OCI-LY3 (cell line): Measurements from ENCODE around the gene MLXIPL.

Experiments
- H2AFZ ChIP-seq: fragments of 200-600, 300-600 bp; shearing (Covaris generic); 2 replicates; pipeline ENCODE4 v1.6.0; 2014; ENCODE audit warnings: antibody characterized with exemption, low read depth, low read length
- H3K27ac ChIP-seq: fragments of 200-600, 300-600 bp; sonication (generic); 2 replicates; pipeline ENCODE4 v1.5.1; 2014; ENCODE audit warnings: mild to moderate bottlenecking, low read length, moderate library complexity, mixed read lengths
- H3K27me3 ChIP-seq: fragments of 200-600, 300-600 bp; sonication (generic); 2 replicates; pipeline ENCODE4 v1.6.1; 2014; ENCODE audit warnings: low read depth, low read length, mixed read lengths
- H3K36me3 ChIP-seq: fragments of 200-600, 300-600 bp; sonication (generic); replicated peaks from 2 replicates; pipeline ENCODE3; 2014; ENCODE audit warnings: low read depth, low read length, mixed read lengths
- H3K4me1 ChIP-seq: fragments of 300-600, 200-600 bp; sonication (generic); 2 replicates; pipeline ENCODE4 v1.6.1; 2014; ENCODE audit warnings: low read length, mixed read lengths
- H3K4me2 ChIP-seq: fragments of 200-600, 300-600 bp; sonication (generic); 2 replicates; pipeline ENCODE4 v1.6.1; 2014; ENCODE audit warnings: low read length, mixed read lengths
- H3K4me3 ChIP-seq: fragments of 300-600, 200-600 bp; sonication (generic); 2 replicates; pipeline ENCODE4 v1.5.1; 2014; ENCODE audit warnings: antibody characterized with exemption, mild to moderate bottlenecking, low read length, moderate library complexity
- H3K79me2 ChIP-seq: fragments of 300-600, 200-600 bp; shearing (Covaris generic); 2 replicates; pipeline ENCODE4 v1.6.1; 2014; ENCODE audit warnings: mild to moderate bottlenecking, low read length, mixed read lengths
- H3K9ac ChIP-seq: fragments of 300-600, 200-600 bp; shearing (Covaris generic); 2 replicates; pipeline ENCODE4 v1.6.0; 2014; ENCODE audit warnings: mild to moderate bottlenecking, low read length, moderate library complexity
- H3K9me3 ChIP-seq: fragments of 200-600, 300-600 bp; shearing (Covaris generic); 2 replicates; pipeline ENCODE4 v1.6.1; 2014; ENCODE audit warnings: low read length, mixed read lengths; ENCODE audit not compliant: insufficient read depth
- H4K20me1 ChIP-seq: fragments of 200-600, 300-600 bp; sonication (generic); 2 replicates; pipeline ENCODE4 v1.6.1; 2016; ENCODE audit warnings: low read length, mixed read lengths; ENCODE audit not compliant: insufficient read depth
- EZH2phosphoT487 ChIP-seq: fragments of 200-600 bp; shearing (Covaris generic); IDR thresholded peaks from 2 replicates; pipeline ENCODE4 v1.6.1; 2018; ENCODE audit warnings: antibody characterized with exemption, mixed run types, low read depth
- TF ChIP-seq, protein P1 (sequence below): fragments of 200-600, 300-600 bp; sonication (generic); IDR thresholded peaks from 2 replicates; pipeline ENCODE4 v1.5.1; 2014; ENCODE audit warnings: antibody characterized with exemption, low read length, low read depth

The MLXIPL gene

DNA sequence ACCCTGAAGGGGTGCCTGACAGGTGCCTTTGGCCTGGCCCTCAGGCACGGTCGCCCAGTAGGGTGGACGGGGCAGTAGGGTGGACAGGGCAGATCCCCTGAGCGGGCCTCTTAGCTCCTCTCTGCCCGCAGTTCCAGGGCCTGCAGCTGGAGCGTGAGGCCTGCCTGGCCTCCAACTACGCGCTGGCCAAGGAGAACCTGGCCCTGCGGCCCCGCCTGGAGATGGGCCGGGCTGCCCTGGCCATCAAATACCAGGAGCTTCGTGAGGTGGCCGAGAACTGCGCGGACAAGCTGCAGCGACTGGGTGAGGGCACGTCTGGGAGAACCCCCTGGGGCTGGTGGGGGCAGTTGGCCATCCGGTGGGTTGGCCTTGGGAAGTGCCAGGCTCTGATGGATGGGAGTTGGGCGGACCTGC is 45.0 kb upstream of the MLXIPL start:
- Histone ChIP-seq H3K79me2 (no peaks in the 10 kb centered on the region), H4K20me1 (no peaks in the 10 kb centered on the region), H3K4me3 (peak overlapping the region; percentile 80; the same call in 1 of the 2 replicates), H3K36me3 (no peaks in the 10 kb centered on the region), H2AFZ (no peak overlapping the region), H3K4me1 (peaks cover 8% of the 10 kb centered on the region; the same call in 1 of the 2 replicates), H3K27me3 (peaks cover 9% of the 10 kb centered on the region; the same call in 1 of the 2 replicates), H3K27ac (no peak overlapping the region), H3K9me3 (no peaks in the 10 kb centered on the region), H3K9ac (no peak overlapping the region), H3K4me2 (peak overlapping the region; percentile 74; the same call in 1 of the 2 replicates)
- TF ChIP-seq EZH2phosphoT487, result no peak
- TF ChIP-seq, protein P1, sequence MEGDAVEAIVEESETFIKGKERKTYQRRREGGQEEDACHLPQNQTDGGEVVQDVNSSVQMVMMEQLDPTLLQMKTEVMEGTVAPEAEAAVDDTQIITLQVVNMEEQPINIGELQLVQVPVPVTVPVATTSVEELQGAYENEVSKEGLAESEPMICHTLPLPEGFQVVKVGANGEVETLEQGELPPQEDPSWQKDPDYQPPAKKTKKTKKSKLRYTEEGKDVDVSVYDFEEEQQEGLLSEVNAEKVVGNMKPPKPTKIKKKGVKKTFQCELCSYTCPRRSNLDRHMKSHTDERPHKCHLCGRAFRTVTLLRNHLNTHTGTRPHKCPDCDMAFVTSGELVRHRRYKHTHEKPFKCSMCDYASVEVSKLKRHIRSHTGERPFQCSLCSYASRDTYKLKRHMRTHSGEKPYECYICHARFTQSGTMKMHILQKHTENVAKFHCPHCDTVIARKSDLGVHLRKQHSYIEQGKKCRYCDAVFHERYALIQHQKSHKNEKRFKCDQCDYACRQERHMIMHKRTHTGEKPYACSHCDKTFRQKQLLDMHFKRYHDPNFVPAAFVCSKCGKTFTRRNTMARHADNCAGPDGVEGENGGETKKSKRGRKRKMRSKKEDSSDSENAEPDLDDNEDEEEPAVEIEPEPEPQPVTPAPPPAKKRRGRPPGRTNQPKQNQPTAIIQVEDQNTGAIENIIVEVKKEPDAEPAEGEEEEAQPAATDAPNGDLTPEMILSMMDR, result no peak

DNA sequence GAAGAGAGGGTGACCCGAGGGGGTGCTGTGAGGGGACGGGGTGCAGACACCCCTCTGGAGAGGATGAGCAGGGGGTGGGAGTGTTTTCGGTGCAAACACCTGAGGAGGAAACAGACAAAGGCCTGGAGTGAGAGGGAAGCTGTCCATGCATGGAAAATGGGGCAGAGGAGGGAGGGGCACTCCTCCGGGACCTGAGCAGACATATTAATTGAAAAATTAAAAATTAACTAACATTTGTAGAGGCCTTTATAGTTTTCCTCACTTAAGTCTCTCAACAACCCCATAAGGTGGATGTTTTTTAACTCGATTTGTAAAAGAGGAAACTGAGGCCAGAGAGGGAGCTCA is 44.5 kb upstream of the MLXIPL start:
- peaks cover 8% of the 10 kb centered on the region; the same call in 1 of the 2 replicates for H3K4me1 ChIP-seq
- H4K20me1 ChIP-seq, result no peaks in the 10 kb centered on the region
- no peaks in the 10 kb centered on the region for H3K36me3 ChIP-seq
- H3K4me3 ChIP-seq, result peak overlapping the region; percentile 80
- H3K27me3 ChIP-seq, result peaks cover 9% of the 10 kb centered on the region; the same call in 1 of the 2 replicates
- no peak overlapping the region for H3K27ac ChIP-seq
- peak overlapping the region; percentile 61; the same call in 1 of the 2 replicates for H3K9ac ChIP-seq
- H3K9me3 ChIP-seq, result no peaks in the 10 kb centered on the region
- TF ChIP-seq, protein P1, result no peak
- no peak for TF ChIP-seq EZH2phosphoT487
- H3K4me2 ChIP-seq, result peak overlapping the region; percentile 74
- no peaks in the 10 kb centered on the region for H3K79me2 ChIP-seq
- H2AFZ ChIP-seq, result peak overlapping the region; percentile 45; the same call in 1 of the 2 replicates

DNA sequence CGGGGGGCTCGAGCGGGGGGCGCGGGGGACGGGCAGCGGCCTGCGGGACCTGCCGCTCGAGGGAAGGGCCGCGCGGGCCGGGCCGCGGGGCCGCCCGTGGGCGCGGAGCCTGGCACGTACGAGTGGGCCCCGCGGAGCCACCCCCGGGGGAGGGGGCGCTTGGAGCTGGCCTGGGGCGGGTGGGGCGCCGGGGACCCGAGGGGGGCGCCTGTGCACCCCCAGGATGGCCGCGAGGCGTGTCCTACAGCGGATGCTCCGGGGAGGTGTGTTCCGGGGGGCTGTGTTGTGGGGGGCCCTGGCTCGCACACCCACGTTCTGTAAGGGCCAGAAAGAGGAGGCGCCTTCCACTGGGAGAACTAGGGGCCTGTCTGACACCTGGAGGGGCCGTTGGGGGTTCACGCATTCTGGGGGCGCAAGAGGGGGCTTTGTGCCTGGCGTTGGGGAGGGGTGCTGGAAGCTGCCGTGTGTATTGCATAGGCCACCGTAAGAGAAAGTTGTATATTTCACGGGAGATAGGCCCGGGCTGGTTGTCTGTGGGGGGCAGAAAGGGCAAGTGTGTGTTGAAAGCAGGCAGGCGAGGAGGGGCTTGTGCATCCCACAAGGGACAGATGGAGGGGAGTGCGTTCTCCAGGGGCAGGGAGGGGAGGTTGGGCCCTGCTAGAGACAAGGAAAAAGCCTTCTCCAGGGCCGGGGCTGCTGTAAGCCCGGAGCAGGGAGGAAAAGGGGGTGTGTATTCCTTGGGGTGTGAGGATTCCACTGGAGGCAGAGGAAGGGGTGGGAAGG is 44.0 kb upstream of the MLXIPL start:
- TF ChIP-seq, protein P1, result no peak
- TF ChIP-seq EZH2phosphoT487, result no peak
- peak overlapping the region; percentile 80 for H3K4me3 ChIP-seq
- no peaks in the 10 kb centered on the region for H3K36me3 ChIP-seq
- peak overlapping the region; percentile 61 for H3K9ac ChIP-seq
- H2AFZ ChIP-seq, result peak overlapping the region; percentile 45; the same call in 1 of the 2 replicates
- H3K27ac ChIP-seq, result no peak overlapping the region
- H3K4me2 ChIP-seq, result peak overlapping the region; percentile 74
- no peaks in the 10 kb centered on the region for H3K9me3 ChIP-seq
- no peaks in the 10 kb centered on the region for H4K20me1 ChIP-seq
- peaks cover 8% of the 10 kb centered on the region; the same call in 1 of the 2 replicates for H3K4me1 ChIP-seq
- no peaks in the 10 kb centered on the region for H3K79me2 ChIP-seq
- peaks cover 9% of the 10 kb centered on the region; the same call in 1 of the 2 replicates for H3K27me3 ChIP-seq

DNA sequence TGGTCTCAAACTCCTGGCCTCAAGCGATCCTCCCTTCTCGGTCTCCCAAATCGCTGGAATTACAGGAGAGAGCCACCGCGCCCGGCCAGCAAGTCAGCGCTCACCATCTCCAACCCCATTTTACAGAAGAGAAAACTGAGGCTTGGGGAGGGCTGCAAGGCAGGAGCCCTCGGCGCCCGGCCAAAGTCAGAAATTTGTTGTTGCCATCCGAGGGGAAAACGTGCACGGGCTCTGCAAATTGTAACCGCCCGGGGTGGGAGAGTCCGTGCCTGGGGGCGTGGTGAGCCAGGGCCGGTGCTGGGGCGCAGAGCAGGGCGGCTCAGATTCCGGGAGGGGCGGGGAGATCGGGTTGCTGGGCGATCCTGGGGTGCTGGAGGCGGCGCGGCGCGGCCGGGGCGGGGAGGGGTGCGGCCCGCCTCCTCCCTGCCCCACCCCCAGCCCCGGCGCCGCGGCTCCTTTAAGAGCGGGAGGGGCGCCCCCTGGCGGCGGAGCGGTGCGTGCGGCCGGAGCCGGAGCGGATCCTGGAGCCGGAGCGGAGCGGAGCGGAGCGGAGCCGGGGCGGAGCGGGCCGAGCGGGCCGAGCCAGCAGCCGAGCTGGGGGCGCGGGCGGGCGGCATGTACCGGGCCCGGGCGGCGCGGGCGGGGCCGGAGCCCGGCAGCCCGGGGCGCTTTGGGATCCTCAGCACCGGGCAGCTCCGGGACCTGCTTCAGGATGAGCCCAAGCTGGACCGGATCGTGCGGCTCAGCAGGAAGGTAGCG is 43.2 kb upstream of the MLXIPL start, which contains the start of gene VPS37D:
TSS of gene VPS37D (plus strand) at position 488 of the 759 bp plus-strand sequence. CDS start at position 616, 128 bp downstream.
- Histone ChIP-seq H3K4me1 (peaks cover 8% of the 10 kb centered on the region; the same call in 1 of the 2 replicates), H3K27me3 (peaks cover 12% of the 10 kb centered on the region; the same call in 1 of the 2 replicates), H3K36me3 (no peaks in the 10 kb centered on the region), H3K9me3 (peaks cover 3% of the 10 kb centered on the region; the same call in 1 of the 2 replicates), H3K79me2 (no peaks in the 10 kb centered on the region), H3K9ac (peak within 1 kb of the TSS; percentile 61), H2AFZ (peak within 1 kb of the TSS; percentile 45; the same call in 1 of the 2 replicates), H3K4me3 (peak within 1 kb of the TSS; percentile 80), H3K4me2 (peak within 1 kb of the TSS; percentile 74), H3K27ac (no peak within 1 kb of the TSS), H4K20me1 (no peaks in the 10 kb centered on the region)
- no peak for TF ChIP-seq EZH2phosphoT487
- TF ChIP-seq, protein P1, result peak; percentile 61
